Measurements from ENCODE around the gene NTF3.

The NTF3 gene

GRCh38 chr12:5505116-5505515, 73.2 kb downstream of the NTF3 start:
- no peak overlapping the region for H3K4me3 ChIP-seq (ENCODE audit: low read length)
- no peak for TF ChIP-seq CTCF (conservative IDR thresholded peaks at IDR 0.05; ENCODE audit: low read length)
- DNase-seq (ENCODE audit: low read depth) = no peak

DNA sequence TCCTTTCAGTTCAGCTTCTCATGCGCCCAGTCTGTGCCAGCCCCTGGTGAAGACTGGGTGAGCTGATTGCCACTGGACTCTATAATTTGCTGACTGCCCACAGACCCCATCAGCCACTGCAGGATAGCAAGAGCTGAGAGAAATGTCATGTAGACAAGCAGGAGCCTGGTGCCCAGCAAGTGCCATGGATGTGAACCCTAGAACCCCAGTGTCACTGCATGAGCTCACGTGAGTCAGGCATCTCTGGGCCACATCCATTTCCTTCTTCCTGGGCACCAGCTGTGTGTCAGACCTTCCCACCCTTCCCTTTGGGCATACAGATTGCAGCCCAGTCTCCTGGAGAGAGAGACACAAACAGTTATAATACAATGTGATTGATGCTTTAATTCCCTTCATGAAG, 73.8 kb downstream of the NTF3 start:
- TF ChIP-seq CTCF (conservative IDR thresholded peaks at IDR 0.05; ENCODE audit: low read length) = no peak
- DNase-seq (ENCODE audit: low read depth) = no peak
- no peak overlapping the region for H3K4me3 ChIP-seq (ENCODE audit: low read length)

- TF ChIP-seq CTCF (conservative IDR thresholded peaks at IDR 0.05; ENCODE audit: low read length) = no peak
- no peak overlapping the region for H3K4me3 ChIP-seq (ENCODE audit: low read length)
- DNase-seq (ENCODE audit: low read depth) = no peak
Observed at GRCh38 chr12:5506295-5506694, 74.4 kb downstream of the NTF3 start.

DNA sequence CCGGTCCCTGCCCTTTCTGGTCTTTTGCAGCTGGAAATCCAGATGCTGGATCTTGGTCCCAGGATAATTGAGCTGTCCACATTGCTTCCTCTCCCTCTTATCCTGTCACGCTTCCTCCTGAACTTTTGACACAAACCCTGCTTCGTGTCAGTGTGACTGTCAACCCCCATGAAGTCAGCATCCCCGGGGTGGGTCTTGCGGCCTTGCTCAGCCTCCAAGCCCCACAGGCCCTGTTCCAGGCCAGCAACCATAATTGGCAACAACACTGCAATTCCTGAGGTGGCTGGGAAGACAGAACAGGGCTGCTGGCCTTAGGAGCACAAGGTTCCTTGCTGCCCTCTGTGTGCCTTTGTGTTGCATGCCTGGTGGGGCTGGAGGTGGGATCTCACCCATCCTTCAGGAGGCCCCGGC, 74.9 kb downstream of the NTF3 start:
- no peak overlapping the region for H3K4me3 ChIP-seq (ENCODE audit: low read length)
- DNase-seq (ENCODE audit: low read depth) = peak; percentile 82
- TF ChIP-seq CTCF (conservative IDR thresholded peaks at IDR 0.05; ENCODE audit: low read length) = no peak

DNA sequence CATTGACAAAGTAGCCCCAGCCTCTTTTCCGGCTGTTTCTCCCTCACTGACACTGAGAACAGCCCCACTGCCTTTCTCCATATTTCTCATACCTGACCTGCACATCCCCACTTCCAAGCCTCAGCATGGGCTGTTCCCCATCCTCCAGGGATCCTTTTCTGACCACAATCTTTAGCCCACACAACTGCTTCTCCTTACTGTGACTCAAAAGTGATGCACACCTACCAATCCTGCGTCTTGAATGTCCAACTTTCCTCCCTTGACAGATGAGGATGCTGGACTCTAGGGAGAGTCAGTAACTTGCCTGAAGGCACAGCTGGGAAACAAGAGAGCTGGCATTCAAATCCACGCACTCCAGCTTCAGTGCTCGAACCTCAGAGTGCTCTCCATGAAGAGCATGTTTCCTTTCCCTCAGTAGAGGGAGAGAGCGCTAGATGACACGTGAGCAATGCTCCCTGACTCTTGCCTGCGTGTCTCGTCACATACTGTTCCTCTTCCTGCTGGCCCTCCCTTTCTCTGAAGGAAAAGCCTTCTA, 75.6 kb downstream of the NTF3 start:
- H3K4me3 ChIP-seq (ENCODE audit: low read length) = no peak overlapping the region
- no peak for DNase-seq (ENCODE audit: low read depth)
- TF ChIP-seq CTCF (conservative IDR thresholded peaks at IDR 0.05; ENCODE audit: low read length) = no peak

- no peak for DNase-seq (ENCODE audit: low read depth)
- TF ChIP-seq CTCF (conservative IDR thresholded peaks at IDR 0.05; ENCODE audit: low read length) = no peak
- H3K4me3 ChIP-seq (ENCODE audit: low read length) = no peak overlapping the region
Observed at GRCh38 chr12:5507944-5508343, 76.0 kb downstream of the NTF3 start.

- DNase-seq (ENCODE audit: low read depth) = no peak
- H3K4me3 ChIP-seq (ENCODE audit: low read length) = no peak overlapping the region
- TF ChIP-seq CTCF (conservative IDR thresholded peaks at IDR 0.05; ENCODE audit: low read length) = no peak
Observed at GRCh38 chr12:5509102-5509501, 77.2 kb downstream of the NTF3 start.

Data from AG10803 (cell line).